ENCODE measurements around the gene DRD4. TPM values are rescaled to one million over a fixed set of nuclear protein-coding genes. Genes with fewer than 3 reads are reported as not detected.

The DRD4 gene
- polyA plus RNA-seq, 2 of the 4 experiments (the other 2 are of a cell fraction), result not detected

DNA sequence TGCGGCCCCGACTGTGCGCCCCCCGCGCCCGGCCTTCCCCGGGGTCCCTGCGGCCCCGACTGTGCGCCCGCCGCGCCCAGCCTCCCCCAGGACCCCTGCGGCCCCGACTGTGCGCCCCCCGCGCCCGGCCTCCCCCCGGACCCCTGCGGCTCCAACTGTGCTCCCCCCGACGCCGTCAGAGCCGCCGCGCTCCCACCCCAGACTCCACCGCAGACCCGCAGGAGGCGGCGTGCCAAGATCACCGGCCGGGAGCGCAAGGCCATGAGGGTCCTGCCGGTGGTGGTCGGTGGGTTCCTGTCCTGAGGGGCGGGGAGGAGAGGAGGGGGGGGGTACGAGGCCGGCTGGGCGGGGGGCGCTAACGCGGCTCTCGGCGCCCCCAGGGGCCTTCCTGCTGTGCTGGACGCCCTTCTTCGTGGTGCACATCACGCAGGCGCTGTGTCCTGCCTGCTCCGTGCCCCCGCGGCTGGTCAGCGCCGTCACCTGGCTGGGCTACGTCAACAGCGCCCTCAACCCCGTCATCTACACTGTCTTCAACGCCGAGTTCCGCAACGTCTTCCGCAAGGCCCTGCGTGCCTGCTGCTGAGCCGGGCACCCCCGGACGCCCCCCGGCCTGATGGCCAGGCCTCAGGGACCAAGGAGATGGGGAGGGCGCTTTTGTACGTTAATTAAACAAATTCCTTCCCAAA, 3.1 kb downstream of the DRD4 start:
- no peak overlapping the region for H3K4me2 ChIP-seq
- ATAC-seq, result no peak
- WGBS (ENCODE audit: missing lambda C conversion rate), result 95% methylated on average over 22 of the region's 69 CpGs
- no peak for DNase-seq (ENCODE audit: low read depth in 1 of 2, low spot score in 1 of 2)
- ChIA-PET CTCF (no interaction called here), POLR2A (no interaction called here)
- no peak overlapping the region for H3K4me3 ChIP-seq
- peaks cover 15% of the 10 kb centered on the region; the same call in 2 of the 3 replicates for H3K4me1 ChIP-seq
- H3K27ac ChIP-seq, result no peak overlapping the region
- H3K9me3 ChIP-seq, result no peaks in the 10 kb centered on the region
- no peak for FAIRE-seq
- 0 out of 5 replicates have a peak, but pooled peaks of 1 of the 2 experiments have one; percentile 4 for TF ChIP-seq JUN (IDR thresholded peaks at IDR 0.05)
- no peak for TF ChIP-seq MAFK (IDR thresholded peaks at IDR 0.05; ENCODE audit: partially characterized antibody)
- no peak for TF ChIP-seq BHLHE40 (IDR thresholded peaks at IDR 0.05; ENCODE audit: low read depth, low read length)
- TF ChIP-seq SREBF2 (IDR thresholded peaks at IDR 0.05), result no peak
- no peak for TF ChIP-seq ZFP36 (IDR thresholded peaks at IDR 0.05; ENCODE audit: borderline replicate concordance, partially characterized antibody)
- TF ChIP-seq RARB (CRISPR knock-in tag; IDR thresholded peaks at IDR 0.05), result no peak
- no peak for TF ChIP-seq POLR2AphosphoS2 (conservative IDR thresholded peaks at IDR 0.05; ENCODE audit: low read length)
- TF ChIP-seq, protein P1, sequence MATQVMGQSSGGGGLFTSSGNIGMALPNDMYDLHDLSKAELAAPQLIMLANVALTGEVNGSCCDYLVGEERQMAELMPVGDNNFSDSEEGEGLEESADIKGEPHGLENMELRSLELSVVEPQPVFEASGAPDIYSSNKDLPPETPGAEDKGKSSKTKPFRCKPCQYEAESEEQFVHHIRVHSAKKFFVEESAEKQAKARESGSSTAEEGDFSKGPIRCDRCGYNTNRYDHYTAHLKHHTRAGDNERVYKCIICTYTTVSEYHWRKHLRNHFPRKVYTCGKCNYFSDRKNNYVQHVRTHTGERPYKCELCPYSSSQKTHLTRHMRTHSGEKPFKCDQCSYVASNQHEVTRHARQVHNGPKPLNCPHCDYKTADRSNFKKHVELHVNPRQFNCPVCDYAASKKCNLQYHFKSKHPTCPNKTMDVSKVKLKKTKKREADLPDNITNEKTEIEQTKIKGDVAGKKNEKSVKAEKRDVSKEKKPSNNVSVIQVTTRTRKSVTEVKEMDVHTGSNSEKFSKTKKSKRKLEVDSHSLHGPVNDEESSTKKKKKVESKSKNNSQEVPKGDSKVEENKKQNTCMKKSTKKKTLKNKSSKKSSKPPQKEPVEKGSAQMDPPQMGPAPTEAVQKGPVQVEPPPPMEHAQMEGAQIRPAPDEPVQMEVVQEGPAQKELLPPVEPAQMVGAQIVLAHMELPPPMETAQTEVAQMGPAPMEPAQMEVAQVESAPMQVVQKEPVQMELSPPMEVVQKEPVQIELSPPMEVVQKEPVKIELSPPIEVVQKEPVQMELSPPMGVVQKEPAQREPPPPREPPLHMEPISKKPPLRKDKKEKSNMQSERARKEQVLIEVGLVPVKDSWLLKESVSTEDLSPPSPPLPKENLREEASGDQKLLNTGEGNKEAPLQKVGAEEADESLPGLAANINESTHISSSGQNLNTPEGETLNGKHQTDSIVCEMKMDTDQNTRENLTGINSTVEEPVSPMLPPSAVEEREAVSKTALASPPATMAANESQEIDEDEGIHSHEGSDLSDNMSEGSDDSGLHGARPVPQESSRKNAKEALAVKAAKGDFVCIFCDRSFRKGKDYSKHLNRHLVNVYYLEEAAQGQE (IDR thresholded peaks at IDR 0.05), result no peak

DNA sequence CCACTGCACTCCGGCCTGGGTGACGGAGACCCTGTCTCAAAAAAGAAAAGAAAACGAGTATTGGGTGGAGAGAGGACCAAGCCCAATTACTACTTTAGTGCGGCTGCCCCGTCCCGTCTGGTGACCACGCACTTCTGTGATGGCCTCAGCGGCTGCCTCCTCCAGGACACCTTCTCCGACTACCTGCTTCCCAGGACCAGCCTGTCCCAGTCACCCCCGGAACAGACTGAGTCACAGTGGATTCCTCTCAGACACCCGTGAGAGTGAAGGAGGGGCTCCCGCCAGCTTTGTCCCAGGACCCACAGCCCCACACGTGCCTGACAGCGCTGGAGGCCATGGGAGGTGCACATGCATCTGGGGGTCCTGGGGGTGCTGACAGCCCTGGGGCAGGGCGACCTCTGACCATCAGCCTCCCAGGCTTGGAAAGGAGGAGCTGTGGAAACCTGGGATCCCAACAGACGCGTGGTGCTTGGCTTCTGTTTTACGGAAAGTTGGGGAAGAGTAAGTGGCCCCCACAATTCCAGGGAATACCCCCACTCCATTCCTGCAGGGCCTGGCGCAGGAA, 4.8 kb downstream of the DRD4 start:
- Histone ChIP-seq H3K27ac (no peak overlapping the region; a peak in 1 of 6 replicates), H3K9me3 (no peaks in the 10 kb centered on the region), H3K4me3 (no peak overlapping the region), H3K4me1 (peaks cover 15% of the 10 kb centered on the region; the same call in 2 of the 3 replicates), H3K4me2 (no peak overlapping the region)
- FAIRE-seq, result no peak
- ChIA-PET POLR2A (no interaction called here), CTCF (interaction anchor here (1.0 to 1.5 kb wide), 3 partner anchors 16 to 81 kb away, joined by 3 to 4 read pairs (median 3); no protein-coding TSS in a partner anchor)
- no peak for DNase-seq (ENCODE audit: low read depth in 1 of 2, low spot score in 1 of 2)
- TF ChIP-seq TFCP2L1 (CRISPR knock-in tag; IDR thresholded peaks at IDR 0.05), result no peak
- TF ChIP-seq MAFK (IDR thresholded peaks at IDR 0.05; ENCODE audit: partially characterized antibody), result no peak
- TF ChIP-seq, protein P2, sequence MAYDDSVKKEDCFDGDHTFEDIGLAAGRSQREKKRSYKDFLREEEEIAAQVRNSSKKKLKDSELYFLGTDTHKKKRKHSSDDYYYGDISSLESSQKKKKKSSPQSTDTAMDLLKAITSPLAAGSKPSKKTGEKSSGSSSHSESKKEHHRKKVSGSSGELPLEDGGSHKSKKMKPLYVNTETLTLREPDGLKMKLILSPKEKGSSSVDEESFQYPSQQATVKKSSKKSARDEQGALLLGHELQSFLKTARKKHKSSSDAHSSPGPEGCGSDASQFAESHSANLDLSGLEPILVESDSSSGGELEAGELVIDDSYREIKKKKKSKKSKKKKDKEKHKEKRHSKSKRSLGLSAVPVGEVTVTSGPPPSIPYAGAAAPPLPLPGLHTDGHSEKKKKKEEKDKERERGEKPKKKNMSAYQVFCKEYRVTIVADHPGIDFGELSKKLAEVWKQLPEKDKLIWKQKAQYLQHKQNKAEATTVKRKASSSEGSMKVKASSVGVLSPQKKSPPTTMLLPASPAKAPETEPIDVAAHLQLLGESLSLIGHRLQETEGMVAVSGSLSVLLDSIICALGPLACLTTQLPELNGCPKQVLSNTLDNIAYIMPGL (CRISPR knock-in tag; IDR thresholded peaks at IDR 0.05; ENCODE audit: borderline replicate concordance), result no peak
- no peak for TF ChIP-seq GATA3 (IDR thresholded peaks at IDR 0.05; ENCODE audit: borderline replicate concordance)
- 92% methylated on average over 18 of the region's 19 CpGs for WGBS (ENCODE audit: missing lambda C conversion rate)
- no peak for ATAC-seq

DNA sequence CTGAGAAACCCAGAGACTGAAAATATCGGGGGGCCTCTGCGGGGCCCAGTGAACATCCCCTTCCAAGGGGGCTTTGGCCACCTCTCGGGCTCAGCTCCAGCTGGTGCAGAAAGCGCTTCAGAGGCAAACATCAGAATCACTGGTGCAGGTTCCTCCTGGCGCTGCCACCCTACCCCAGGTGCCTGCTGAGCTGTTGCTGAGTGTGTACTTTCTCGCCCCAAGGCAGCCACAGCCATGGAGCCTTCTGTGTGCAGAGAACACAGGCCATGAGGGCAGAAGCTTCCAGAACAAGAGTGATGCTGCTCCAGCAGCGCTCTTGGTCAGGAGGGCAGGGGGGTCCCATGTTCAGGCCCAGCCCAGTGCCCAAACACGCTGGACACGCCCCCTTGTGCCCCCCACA, 6.3 kb downstream of the DRD4 start:
- FAIRE-seq (no peak), DNase-seq (ENCODE audit: low read depth in 1 of 2, low spot score in 1 of 2) (no peak), ATAC-seq (peak in 1 of 2 experiments; percentile 9; a peak in 3 of 6 replicates)
- 83% methylated on average over 9 of the region's 9 CpGs for WGBS (ENCODE audit: missing lambda C conversion rate)
- ChIA-PET CTCF (no interaction called here), POLR2A (no interaction called here)
- TF ChIP-seq PHF8 (IDR thresholded peaks at IDR 0.05; ENCODE audit: borderline replicate concordance, low read depth) (no peak), GATA3 (IDR thresholded peaks at IDR 0.05; ENCODE audit: borderline replicate concordance) (no peak), ZC3H11A (IDR thresholded peaks at IDR 0.05) (no peak), MAFK (IDR thresholded peaks at IDR 0.05; ENCODE audit: partially characterized antibody) (peak; percentile 9), FOXS1 (CRISPR knock-in tag; IDR thresholded peaks at IDR 0.05) (no peak)
- TF ChIP-seq, protein P3, sequence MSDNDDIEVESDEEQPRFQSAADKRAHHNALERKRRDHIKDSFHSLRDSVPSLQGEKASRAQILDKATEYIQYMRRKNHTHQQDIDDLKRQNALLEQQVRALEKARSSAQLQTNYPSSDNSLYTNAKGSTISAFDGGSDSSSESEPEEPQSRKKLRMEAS (IDR thresholded peaks at IDR 0.05), result 0 out of 2 replicates have a peak, but pooled peaks have one; percentile 23
- TF ChIP-seq, protein P4, sequence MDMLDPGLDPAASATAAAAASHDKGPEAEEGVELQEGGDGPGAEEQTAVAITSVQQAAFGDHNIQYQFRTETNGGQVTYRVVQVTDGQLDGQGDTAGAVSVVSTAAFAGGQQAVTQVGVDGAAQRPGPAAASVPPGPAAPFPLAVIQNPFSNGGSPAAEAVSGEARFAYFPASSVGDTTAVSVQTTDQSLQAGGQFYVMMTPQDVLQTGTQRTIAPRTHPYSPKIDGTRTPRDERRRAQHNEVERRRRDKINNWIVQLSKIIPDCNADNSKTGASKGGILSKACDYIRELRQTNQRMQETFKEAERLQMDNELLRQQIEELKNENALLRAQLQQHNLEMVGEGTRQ (IDR thresholded peaks at IDR 0.05), result no peak
- Histone ChIP-seq H3K4me3 (no peak overlapping the region), H3K9me3 (no peaks in the 10 kb centered on the region), H3K27ac (peak overlapping the region; percentile 60 to 76; a peak in 5 of 6 replicates), H3K4me1 (peaks cover 15% of the 10 kb centered on the region; the same call in 2 of the 3 replicates), H3K4me2 (no peak overlapping the region)

All from A549 (cell line).